HTERT RPE-1 (cell line): ENCODE measurements around the gene CCDC74A.
"Not testable (repeated sequence)": the region's sequence is repeated elsewhere in the genome, so short reads cannot be mapped to it uniquely, and the experiment has no call there.

Experiments used
- in situ Hi-C: fragments of 300-500 bp; cut with MboI; formaldehyde crosslinking; loops from 4 replicates; pipeline ENCODE4 v1.14.3; 2020; ENCODE audit warnings: low sequenced_read_pairs

The CCDC74A gene

GRCh38 chr2:131525256-131525655 lies 2.4 kb upstream of the CCDC74A start:
- in situ Hi-C loops, result not testable (repeated sequence)

DNA sequence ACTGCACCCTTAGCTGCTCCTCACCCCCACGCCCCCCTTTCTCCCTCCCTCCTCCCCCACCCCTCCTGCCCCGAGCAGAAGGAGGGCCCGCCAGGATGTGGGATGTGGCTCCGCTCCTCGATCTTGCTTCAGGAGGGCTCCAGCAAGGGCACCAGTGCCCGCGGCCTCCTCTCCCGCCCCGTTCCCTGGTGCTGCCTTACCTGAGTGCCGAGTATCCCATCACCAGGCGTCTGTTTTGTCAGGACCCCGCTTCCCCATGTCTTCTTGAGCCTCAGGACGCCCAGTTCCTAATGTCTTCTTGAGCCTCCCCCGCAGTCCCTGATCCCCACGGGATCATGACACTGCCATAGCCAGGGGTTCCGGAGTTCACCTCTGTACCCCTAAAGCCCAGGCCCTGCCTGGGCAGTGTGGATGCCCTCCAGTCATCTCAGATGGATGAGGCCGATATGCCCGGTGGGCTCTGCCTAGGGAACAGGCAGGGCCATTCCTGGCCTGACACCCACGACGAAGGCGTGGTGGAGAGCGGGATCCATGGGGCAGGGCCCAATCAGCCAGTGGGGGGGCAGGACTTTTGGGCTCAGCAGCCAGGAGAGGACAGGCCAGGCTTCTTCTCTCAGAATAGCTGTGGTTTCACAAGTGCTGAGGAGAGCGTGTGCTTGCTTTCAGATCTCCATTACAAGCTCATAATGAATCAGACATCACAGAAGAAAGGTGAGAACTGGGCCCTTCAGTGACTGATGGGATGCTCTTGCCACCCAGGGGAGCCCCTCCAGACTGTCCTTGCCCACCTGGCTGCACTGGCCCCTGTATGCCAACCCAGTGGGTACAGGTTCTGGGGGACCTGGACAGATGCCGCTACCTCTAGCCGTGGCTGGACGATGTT lies 1.5 kb downstream of the CCDC74A start:
- in situ Hi-C loops, result not testable (repeated sequence)

DNA sequence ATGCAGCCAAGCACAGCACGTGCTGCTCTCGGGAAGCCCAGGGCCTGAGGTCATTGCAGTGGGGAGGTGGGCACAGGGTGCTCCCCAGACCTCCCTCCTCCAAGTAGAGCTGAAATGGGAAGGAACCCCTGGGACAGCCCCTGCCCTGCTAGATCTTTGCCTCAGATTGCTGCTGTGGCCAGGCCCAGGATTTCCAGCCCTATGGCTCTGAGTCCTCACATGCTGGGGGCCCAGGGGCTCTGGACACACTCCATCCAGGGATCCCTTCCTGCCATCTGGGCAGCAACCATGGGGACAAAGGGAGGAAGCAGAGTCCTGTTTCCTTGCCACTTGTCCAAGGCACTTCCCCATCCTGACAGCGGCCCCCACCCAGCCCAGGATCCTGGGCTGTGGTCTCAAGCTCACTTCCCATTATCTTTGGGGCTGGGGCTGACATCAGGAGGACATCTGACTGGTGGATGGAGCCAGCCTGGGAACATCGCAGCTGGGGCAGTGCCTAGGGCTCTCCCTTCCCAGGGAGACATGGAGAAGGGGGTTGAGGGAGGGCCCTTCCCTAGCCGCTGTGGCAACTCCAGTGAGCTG lies 2.3 kb downstream of the CCDC74A start:
- in situ Hi-C loops, result not testable (repeated sequence)

DNA sequence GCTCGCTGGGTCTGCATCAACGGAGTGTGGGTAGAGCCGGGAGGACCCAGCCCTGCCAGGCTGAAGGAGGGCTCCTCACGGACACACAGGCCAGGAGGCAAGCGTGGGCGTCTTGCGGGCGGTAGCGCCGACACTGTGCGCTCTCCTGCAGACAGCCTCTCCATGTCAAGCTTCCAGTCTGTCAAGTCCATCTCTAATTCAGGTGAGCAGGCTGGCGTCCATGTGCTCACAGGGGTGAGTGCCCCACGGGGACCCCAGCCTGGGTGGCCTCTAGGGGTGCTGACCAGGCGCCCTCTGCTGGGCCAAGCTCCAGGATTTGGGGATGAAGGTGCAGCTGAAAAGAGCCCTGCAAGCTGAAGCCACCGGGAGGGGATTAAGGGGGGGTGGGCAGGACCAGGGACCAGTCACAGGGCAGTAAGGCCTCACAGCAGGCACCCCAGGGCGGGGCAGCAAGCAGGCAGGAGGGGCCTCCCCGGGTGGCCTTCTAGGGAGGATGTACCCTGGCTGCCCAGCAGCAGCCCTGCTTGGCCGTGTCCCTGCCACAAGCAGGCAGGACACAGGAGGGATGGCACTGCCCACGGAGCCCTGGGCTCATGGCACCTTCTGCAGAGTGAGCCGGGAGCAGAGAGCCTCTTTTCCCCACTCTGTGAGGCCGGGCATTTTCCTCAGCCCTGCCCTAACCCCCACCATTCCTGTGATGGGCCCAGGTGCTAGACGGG lies 3.1 kb downstream of the CCDC74A start:
- in situ Hi-C loops, result not testable (repeated sequence)

- in situ Hi-C loops, result not testable (repeated sequence)
Observed at GRCh38 chr2:131531547-131532185, 4.0 kb downstream of the CCDC74A start.

DNA sequence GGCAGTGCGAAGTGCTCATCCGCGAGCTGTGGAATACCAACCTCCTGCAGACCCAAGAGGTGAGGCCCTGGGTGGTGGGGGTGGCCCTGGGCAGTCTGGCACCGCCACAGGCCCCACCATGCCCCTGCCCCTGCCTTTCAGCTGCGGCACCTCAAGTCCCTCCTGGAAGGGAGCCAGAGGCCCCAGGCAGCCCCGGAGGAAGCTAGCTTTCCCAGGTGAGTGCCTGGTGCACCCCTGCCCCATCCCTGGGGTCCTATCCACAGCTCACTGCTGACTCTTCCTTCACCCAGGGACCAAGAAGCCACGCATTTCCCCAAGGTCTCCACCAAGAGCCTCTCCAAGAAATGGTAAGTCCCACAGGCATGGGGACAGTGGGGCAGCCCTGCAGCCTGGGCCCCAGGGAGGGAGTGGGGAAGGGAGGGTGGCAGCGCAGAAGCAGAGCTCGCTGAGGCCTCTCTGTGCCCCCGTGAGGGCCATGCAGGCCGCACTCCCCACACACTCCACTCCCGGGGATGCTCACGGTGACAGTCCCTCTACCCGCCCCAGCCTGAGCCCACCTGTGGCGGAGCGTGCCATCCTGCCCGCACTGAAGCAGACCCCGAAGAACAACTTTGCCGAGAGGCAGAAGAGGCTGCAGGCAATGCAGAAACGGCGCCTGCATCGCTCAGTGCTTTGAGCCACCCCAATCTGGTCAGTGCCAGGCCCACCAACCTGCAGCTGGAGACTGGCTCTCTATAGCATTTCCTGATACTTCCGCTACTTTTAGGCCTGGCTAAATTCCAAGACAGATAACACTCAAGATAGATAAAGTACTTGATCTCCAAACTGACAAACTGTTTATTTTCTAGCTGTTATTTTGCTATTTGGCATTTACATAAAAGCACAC lies 5.3 kb downstream of the CCDC74A start:
- in situ Hi-C loops, result not testable (repeated sequence)

DNA sequence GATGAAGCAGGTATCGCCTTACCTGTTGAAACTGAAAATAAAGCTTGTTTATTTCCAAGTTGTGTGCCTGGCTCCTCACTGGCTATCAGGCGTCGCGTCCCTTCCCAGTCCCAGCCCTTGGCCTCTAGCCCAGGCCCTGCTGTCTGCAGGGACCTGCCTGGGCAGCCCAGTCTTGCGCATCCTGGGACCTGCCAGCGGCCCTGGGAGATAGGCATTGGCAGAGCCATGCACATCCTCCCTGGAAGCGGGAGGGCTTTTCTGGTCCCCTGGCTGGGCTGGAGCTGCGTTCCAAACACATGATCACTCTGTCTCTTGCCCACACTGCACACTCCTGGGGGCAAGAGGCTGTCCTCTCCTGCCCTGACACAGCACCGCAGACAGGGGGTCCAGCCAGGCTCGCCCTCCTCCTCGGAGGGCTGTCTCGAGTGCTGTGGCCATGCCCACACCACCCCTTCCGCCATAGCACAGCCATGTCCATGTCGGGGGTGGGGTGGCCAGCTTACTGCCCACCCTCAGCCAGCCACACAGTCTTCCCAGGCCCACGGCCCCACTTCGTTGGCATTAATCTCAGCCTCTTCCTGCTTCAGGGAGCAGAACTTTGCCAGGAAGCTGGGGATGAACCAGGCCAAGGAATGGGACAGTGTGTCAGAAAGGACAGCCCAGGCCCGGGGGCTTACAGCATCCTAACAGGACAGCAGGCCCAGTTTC lies 6.1 kb downstream of the CCDC74A start:
- in situ Hi-C loops, result not testable (repeated sequence)

- in situ Hi-C loops, result not testable (repeated sequence)
Observed at GRCh38 chr2:131534317-131534672, 6.6 kb downstream of the CCDC74A start.

DNA sequence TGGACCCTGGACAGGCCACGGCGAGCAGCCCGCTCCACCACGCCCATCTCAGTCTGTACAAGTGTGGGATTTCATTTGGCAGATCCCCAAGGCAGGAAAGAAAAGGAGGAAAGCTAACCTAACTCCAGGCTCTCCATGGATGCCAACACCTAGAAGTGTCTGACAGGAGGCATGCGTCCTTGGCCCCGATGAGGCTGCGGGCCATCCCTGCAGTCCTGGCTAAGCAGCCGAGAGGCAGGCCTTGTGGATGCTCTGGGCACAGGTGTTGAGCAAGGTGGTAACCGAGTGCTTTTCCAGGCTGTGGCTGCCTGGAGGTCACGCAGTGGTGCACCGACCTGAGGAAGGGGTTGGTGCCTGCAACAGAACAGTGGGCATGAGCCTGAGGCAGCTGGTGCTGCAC lies 7.3 kb downstream of the CCDC74A start:
- in situ Hi-C loops, result not testable (repeated sequence)

DNA sequence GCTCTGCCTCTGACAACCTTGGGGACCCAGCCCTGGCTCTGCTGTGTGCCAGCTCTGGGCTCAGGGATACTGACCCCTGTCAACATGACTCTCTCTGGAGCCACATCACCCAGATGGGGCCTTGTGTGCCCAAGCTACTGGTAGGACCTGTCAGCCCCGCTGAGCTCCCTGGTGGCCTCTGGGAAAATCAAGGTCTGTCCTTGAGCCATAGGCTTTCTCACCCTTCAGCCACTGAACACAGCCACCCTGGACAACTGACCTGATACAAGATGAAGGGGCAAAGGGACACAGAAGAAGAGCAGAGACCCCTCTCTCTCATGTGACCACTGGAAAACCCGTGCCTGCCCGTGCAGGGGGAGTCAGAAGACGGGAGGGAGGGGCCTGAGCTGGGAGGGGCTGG lies 7.8 kb downstream of the CCDC74A start:
- in situ Hi-C loops, result no loop called here

GRCh38 chr2:131535951-131536826 lies 8.5 kb downstream of the CCDC74A start:
- in situ Hi-C loops, result not testable (repeated sequence)

- in situ Hi-C loops, result not testable (repeated sequence)
Observed at GRCh38 chr2:131536841-131537240, 9.2 kb downstream of the CCDC74A start.

DNA sequence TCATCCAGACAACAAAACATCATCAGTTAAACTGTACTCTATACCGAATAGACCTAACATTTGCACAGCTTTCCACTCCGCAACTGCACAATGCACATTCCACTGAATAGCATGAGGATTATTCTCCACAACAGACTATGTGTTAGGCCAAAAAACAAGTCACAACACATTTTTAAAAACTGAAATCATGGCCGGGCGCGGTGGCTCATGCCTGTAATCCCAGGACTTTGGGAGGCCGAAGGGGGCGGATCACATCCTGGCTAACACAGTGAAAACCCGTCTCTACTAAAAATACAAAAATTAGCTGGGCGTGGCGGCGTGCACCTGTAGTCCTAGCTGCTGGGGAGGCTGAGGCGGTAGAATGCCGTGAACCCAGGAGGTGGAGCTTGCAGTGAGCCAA lies 11.2 kb downstream of the CCDC74A start:
- in situ Hi-C loops, result not testable (repeated sequence)

DNA sequence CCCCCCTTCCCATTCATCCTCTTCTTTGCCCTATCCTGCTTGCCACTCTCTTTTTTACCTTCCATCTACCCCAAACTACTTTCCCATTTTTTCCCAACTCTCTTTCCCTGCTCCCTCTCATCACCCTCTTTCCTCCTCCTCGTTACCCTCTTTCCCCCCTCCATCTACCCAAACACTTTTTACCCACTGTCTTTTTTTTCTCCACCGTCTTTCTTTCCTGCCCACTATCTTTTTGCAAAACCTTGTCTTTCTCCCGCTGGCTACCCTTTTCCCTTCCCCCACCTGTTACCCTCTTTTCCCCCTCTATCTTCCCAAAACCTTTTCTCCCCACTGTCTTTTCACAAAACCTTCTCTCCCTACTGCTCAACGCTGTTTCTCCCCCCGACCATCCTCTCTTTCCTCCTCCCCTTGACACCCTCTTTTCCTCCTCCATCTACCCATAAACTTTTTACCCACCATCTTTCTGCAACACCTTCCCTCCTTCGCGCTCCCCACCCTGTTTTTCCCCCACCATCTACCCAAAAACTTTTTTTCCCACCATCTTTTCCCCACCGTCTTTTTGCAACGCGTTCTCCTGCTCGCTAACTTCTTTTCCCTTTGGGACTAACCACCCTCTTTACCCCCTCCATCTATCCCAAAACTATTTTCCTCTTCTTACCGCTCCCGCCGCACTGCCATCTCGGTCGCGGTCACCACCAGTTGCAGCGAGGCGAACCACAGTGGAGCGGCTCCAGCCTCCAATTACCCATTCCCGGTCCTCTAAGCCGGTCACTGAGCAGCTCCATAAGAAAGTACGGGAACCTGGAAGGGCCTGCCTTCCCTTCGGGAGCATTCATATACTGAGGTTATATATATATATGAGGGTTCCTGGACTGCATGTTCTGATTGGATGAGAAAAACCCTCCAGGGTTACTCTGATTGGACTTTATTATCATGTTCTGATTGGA lies 15.0 kb downstream of the CCDC74A start:
- in situ Hi-C loops, result no loop called here

- in situ Hi-C loops, result no loop called here
Observed at GRCh38 chr2:131543385-131543891, 15.8 kb downstream of the CCDC74A start.

DNA sequence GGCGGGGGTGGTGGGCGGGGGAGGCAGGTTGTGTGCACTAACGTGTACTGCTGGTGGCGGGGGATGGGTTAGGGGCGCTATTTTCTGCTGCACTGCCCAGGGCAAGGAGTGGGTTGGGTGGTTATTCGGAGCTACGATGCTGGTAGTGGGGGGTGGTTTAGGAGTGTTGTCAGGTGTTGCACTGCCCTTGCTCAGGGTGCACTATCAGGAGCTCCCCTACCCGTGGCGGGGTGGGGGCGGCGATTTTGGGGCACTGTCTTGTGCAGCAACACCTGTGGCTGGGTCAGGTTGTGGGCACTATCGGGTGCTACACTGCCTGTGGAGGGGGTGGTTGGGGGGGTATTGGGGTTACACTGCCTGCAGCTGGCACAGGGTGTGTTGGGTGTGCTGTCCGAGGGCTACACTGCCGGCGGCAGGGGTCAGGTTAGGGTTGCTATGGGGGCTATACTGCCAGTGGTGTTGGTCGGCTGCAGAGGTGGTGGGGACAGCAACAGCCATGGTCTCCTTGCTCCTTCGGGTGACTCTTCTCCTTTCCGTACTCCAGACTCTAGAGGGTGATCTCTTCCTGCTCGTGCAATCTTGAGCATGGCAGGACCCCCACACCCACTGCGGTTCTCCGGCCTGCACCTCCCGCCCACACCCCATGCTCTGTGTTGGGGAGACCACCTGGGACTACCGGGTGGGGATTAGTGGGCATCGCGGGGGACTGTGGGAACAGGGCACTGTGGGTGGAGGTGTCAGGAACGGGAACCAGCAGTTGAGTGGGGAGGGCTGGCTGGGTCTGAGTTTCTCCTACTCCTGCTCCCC lies 16.5 kb downstream of the CCDC74A start:
- in situ Hi-C loops, result not testable (repeated sequence)

DNA sequence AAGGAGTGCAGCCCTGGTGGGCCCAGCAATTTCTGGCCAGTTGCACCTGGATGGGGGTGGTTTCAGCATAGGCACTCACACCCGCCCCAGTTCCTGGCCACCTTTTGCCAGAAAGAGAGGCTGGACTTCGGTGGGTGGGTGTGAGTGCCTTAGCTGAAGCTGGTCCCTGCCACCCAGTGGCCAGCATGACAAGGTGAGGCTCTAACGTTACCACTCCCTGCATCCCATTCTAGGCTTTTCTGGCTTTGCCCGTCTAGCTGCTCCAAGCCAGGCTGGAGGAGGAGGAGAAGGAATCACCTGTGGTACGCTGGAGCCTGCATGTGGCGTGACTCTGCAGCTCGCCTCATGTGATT lies 17.1 kb downstream of the CCDC74A start:
- in situ Hi-C loops, result not testable (repeated sequence)
